ENCODE data around the gene DLL1. TPM values are rescaled to one million over a fixed set of nuclear protein-coding genes. Genes with fewer than 3 reads are reported as not detected.
A peak's percentile ranks its signal among the peaks of the same experiment; 100 is the strongest.
"Not testable (repeated sequence)": the region's sequence is repeated elsewhere in the genome, so short reads cannot be mapped to it uniquely, and the experiment has no call there.

The DLL1 gene, protein sequence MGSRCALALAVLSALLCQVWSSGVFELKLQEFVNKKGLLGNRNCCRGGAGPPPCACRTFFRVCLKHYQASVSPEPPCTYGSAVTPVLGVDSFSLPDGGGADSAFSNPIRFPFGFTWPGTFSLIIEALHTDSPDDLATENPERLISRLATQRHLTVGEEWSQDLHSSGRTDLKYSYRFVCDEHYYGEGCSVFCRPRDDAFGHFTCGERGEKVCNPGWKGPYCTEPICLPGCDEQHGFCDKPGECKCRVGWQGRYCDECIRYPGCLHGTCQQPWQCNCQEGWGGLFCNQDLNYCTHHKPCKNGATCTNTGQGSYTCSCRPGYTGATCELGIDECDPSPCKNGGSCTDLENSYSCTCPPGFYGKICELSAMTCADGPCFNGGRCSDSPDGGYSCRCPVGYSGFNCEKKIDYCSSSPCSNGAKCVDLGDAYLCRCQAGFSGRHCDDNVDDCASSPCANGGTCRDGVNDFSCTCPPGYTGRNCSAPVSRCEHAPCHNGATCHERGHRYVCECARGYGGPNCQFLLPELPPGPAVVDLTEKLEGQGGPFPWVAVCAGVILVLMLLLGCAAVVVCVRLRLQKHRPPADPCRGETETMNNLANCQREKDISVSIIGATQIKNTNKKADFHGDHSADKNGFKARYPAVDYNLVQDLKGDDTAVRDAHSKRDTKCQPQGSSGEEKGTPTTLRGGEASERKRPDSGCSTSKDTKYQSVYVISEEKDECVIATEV
- total RNA-seq, result 10 to 100 TPM in 4 of 10 donors, 1 to 10 TPM in 6; 5.4 to 22.0 (median 8.7) TPM
- polyA plus RNA-seq, result 10 to 100 TPM in 1 of 2 donors, 1 to 10 TPM in 1; 2.6 to 27.2 TPM
- long read RNA-seq, donor 1, transcript DLL1-201 (11 exons, 3,174 nt), result major isoform, 13 of 30 reads
- long read RNA-seq, donor 1, partial matches to known transcripts, result 11 of 30 reads
- long read RNA-seq, donor 1, other reads (novel, unspliced or antisense), result 6 of 30 reads
- long read RNA-seq, donor 2, transcript DLL1-201 (11 exons, 3,174 nt), result major isoform, 15 of 35 reads
- long read RNA-seq, donor 2, partial matches to known transcripts, result 14 of 35 reads
- long read RNA-seq, donor 2, other reads (novel, unspliced or antisense), result 6 of 35 reads
- long read RNA-seq, donor 3, transcript DLL1-201 (11 exons, 3,174 nt), result major isoform, 27 of 58 reads
- long read RNA-seq, donor 3, partial matches to known transcripts, result 22 of 58 reads
- long read RNA-seq, donor 3, other reads (novel, unspliced or antisense), result 9 of 58 reads

DNA sequence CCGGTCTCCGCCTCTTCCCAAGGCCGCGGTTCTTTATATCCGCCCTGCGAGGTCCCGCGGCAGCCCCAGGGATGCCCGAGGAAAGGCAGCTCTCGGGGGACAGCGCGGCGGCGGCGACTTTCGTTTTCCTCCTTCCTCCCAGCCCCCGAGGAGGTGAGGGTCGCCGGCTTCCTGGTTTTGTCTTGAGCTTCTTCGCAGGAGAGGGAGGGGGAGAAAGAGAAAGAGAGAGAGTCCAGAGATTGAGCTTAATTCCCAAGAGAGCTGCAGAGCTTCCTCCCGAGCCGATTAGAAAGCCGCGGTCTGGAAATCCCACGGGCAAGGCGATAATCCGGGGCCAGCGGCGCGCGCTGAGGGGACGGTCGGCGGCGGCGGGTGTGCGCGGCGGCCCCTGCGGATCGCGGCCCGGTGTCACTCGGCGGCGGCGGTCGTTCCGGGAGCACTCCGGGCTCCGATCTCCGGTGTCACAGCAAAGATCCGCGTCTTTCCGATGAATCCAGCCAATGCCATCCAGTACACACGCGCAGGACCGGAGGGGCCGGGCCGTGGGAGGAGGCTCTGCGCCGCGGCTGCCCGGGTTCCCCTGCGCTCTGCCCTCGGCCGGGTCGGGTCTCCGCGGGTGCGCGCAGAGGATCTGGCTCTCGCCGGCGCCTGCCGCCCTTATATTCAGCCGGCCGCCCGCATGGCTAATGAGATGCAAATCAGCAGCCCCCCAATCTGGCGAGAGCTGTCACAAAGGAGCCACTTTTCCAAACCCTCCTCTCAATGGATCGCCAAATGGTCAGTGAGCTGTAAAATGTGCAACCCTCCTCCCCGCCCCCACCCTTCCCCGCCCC, at the start of gene DLL1:
TSS of gene DLL1 (minus strand) at position 783 of the 833 bp plus-strand sequence. CDS start 939 bp downstream, outside the sequence.
- ATAC-seq (peak; percentile 28 to 72 (median 46)), DNase-seq (peak; percentile 56 to 76)
- TF ChIP-seq, protein P1, sequence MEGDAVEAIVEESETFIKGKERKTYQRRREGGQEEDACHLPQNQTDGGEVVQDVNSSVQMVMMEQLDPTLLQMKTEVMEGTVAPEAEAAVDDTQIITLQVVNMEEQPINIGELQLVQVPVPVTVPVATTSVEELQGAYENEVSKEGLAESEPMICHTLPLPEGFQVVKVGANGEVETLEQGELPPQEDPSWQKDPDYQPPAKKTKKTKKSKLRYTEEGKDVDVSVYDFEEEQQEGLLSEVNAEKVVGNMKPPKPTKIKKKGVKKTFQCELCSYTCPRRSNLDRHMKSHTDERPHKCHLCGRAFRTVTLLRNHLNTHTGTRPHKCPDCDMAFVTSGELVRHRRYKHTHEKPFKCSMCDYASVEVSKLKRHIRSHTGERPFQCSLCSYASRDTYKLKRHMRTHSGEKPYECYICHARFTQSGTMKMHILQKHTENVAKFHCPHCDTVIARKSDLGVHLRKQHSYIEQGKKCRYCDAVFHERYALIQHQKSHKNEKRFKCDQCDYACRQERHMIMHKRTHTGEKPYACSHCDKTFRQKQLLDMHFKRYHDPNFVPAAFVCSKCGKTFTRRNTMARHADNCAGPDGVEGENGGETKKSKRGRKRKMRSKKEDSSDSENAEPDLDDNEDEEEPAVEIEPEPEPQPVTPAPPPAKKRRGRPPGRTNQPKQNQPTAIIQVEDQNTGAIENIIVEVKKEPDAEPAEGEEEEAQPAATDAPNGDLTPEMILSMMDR (IDR thresholded peaks at IDR 0.05), result no peak
- Histone ChIP-seq H3K27ac (peak within 1 kb of the TSS; percentile 66 to 91 (median 85)), H3K4me1 (peaks cover 16 to 78% (median 67%) of the 10 kb centered on the region in 9 donors), H3K4me3 (peak within 1 kb of the TSS; percentile 69 to 90 (median 80)), H3K36me3 (peaks cover 0 to 12% (median 0%) of the 10 kb centered on the region in 9 donors), H3K9me3 (no peaks in the 10 kb centered on the region), H3K27me3 (peaks cover 0 to 100% (median 19%) of the 10 kb centered on the region in 7 donors)
- WGBS, 2 donors, result 0% methylated on average over 73 to 82 of the region's 83 CpGs
- intact Hi-C loops (cut with DNase I), result loop anchor here (2.0 to 10.0 kb wide), 16 partner anchors 24 to 496 kb away; no protein-coding TSS in a partner anchor

DNA sequence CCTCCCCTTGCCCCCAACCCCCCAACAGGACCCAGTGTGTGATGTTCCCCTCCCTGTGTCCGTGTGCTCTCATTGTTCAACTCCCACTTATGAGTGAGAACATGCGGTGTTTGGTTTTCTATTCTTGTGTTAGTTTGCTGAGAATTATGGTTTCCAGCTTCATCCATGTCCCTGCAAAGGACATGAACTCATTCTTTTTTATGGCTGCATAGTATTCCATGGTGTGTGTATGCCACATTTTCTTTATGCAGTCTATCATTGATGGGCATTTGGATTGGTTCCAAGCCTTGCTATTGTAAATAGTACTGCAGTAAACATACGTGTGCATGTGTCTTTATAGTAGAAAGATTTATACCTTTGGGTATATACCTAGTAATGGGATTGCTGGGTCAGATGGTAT, 44.3 kb upstream of the DLL1 start:
- 94 to 100% methylated on average over 3 of the region's 3 CpGs for WGBS, 2 donors
- intact Hi-C loops (cut with DNase I); ATAC-seq; H3K4me3 ChIP-seq; DNase-seq; H3K27me3 ChIP-seq; H3K4me1 ChIP-seq; H3K27ac ChIP-seq: not testable (repeated sequence)
- H3K9me3 ChIP-seq, result peaks cover 0 to 16% (median 0%) of the 10 kb centered on the region in 11 donors
- H3K36me3 ChIP-seq, result peaks cover 0 to 57% (median 26%) of the 10 kb centered on the region in 9 donors

DNA sequence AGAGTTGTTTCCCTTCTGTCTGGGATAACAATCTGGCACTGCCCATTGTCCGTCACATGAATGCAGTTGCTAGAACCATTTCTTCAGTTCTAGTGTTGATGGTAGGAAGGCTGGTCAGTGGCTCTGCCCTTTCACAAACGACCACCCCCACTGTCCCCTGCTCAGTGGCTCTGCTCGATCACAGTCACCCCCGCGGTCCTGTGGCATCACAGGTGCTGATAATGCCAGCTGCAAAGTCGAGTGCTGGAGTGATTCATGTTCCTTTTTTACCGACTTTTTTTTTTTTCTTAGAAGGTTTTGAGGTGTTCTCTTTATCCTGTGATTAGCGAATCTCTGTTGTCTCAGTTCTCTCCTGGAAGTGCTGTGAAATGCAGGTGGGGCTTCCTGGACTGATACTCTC, 38.4 kb upstream of the DLL1 start:
- H3K27me3 ChIP-seq, result no peaks in the 10 kb centered on the region
- TF ChIP-seq, protein P1 (IDR thresholded peaks at IDR 0.05), result no peak
- WGBS, 2 donors, result 80 to 83% methylated on average over 8 of the region's 8 CpGs
- DNase-seq (no peak), ATAC-seq (peak in 1 of 8 donors; percentile 55)
- intact Hi-C loops (cut with DNase I), result no loop called here
- H3K36me3 ChIP-seq, result peaks cover 0 to 100% (median 44%) of the 10 kb centered on the region in 9 donors
- H3K9me3 ChIP-seq, result no peaks in the 10 kb centered on the region
- no peak overlapping the region for H3K4me3 ChIP-seq
- H3K27ac ChIP-seq, result peak overlapping the region in 1 of 10 donors; percentile 4
- H3K4me1 ChIP-seq, result peaks cover 0 to 9% (median 4%) of the 10 kb centered on the region in 9 donors

DNA sequence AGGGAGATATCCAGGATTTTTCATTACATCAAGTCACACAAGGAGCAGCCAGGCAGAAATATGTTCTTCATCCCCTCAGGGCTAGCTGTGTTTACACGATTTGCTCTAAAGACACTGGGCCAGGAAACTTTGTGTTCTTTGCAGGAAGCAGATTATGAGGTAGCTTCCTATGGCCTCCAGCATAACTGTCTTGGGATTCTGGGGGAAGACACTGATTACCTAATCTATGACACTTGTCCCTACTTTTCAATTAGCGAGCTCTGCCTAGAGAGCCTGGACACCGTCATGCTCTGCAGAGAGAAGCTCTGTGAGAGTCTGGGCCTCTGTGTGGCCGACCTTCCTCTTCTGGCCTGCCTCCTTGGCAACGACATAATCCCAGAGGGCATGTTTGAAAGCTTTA, 26.8 kb upstream of the DLL1 start:
- TF ChIP-seq, protein P1 (IDR thresholded peaks at IDR 0.05), result no peak
- Histone ChIP-seq H3K27ac (peak overlapping the region in 4 of 10 donors; percentile 8 to 54 (median 22)), H3K36me3 (peaks cover 0 to 65% (median 13%) of the 10 kb centered on the region in 9 donors), H3K4me1 (peaks cover 2 to 50% (median 30%) of the 10 kb centered on the region in 9 donors), H3K4me3 (no peak overlapping the region), H3K9me3 (no peaks in the 10 kb centered on the region), H3K27me3 (no peaks in the 10 kb centered on the region)
- WGBS, 2 donors, result 49% methylated on average over 5 of the region's 5 CpGs
- intact Hi-C loops (cut with DNase I), result loop anchor here in 2 of 10 donors (10.0 kb wide), 1 partner anchor 207 kb away; no protein-coding TSS in a partner anchor
- DNase-seq, result no peak
- peak in 7 of 8 donors; percentile 48 to 86 (median 68) for ATAC-seq

Data from heart right ventricle (tissue), 16 donors.